Choroid plexus epithelial cell (primary cell): ENCODE measurements around the gene PCDH1.
A peak's percentile ranks its signal among the peaks of the same experiment; 100 is the strongest.

Source experiments
- DNase-seq: peaks from one replicate; pipeline ENCODE4 v3.0.0-alpha.2; 2010; ENCODE audit warnings: low read depth
- H3K4me3 ChIP-seq: 2 replicates; pipeline ENCODE4 v1.5.1; 2011; ENCODE audit warnings: low read depth, mild to moderate bottlenecking, control low read depth, low read length, moderate library complexity
- TF ChIP-seq, protein P1 (sequence below): conservative IDR thresholded peaks from 2 replicates; pipeline ENCODE4 v1.5.1; 2011; ENCODE audit warnings: low read depth, mild to moderate bottlenecking, control low read depth, inconsistent platforms, low read length, moderate library complexity

The PCDH1 gene

DNA sequence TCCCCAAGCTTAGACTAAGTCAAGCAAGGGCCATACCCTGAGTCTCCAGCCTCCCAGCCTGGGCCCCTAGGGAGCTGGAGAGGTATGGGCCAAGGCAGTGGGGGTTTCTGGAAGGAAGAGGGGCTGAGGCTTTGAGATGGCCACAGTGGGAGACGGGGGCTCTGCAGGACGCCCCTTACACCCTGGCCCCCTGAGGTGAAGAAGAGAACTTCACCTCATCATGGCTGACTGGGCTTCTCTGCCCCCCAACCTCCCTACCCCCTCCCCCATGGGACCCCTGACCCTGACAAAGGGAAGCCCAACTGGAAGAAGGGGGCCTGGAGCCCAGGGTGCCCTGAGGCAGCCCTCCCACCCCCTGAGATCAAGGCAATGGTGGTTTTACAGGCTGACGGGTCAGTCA lies 25.8 kb downstream of the PCDH1 start:
- no peak overlapping the region for H3K4me3 ChIP-seq
- TF ChIP-seq, protein P1, sequence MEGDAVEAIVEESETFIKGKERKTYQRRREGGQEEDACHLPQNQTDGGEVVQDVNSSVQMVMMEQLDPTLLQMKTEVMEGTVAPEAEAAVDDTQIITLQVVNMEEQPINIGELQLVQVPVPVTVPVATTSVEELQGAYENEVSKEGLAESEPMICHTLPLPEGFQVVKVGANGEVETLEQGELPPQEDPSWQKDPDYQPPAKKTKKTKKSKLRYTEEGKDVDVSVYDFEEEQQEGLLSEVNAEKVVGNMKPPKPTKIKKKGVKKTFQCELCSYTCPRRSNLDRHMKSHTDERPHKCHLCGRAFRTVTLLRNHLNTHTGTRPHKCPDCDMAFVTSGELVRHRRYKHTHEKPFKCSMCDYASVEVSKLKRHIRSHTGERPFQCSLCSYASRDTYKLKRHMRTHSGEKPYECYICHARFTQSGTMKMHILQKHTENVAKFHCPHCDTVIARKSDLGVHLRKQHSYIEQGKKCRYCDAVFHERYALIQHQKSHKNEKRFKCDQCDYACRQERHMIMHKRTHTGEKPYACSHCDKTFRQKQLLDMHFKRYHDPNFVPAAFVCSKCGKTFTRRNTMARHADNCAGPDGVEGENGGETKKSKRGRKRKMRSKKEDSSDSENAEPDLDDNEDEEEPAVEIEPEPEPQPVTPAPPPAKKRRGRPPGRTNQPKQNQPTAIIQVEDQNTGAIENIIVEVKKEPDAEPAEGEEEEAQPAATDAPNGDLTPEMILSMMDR, result no peak
- DNase-seq, result no peak

DNA sequence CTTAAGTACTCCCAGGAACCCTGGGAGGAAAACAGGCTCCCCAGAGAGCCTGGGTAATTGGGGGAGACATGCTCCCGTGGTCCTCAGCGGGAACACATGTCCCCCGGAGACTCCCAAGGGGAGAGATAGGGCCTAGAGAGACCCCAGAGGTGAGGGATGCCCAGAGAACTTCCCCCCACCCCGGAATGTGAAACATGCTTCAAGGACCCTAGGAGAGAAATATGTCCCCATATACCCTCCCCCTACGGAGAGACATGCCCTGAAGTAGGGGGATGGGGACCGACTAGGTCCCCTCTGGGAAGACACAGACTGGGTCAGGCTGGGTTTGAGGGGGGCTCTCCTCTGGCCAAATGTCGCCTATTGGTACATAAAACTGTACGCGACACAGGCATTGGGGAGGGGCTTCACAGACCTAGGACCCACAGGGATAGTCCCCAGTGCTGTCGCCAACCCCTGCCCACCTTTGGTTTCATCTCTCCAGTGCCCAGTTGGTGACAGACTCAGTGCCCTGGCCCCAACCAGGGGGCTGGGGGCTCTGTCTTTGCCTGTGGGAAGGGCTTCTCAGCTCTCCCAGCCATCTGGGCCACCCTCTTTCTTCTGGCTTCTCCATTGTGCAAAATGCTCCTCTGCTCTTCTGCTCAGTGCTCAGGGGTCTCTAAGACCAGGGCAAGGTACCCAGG lies 26.9 kb downstream of the PCDH1 start:
- TF ChIP-seq, protein P1, result no peak
- no peak for DNase-seq
- no peak overlapping the region for H3K4me3 ChIP-seq

DNA sequence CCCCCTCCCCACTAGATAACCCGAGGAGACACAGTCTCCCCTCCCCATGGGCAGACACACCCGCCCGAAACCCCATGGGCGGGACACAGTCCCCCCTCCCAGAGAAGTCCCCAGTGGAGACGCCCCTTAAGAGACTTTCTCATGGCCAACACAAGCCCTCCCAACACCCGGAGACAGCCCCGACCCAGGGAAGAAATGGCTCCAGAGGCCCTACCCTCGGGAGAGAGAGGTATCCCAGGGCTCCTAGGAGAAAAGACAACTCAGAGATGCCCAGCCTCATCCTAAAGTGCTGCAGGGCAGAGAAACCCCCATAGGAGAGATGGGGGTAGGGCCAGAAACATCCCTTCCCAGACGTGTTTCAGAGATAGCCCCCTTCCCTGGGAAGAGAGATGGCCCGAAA lies 27.4 kb downstream of the PCDH1 start:
- H3K4me3 ChIP-seq, result peak overlapping the region; percentile 77
- TF ChIP-seq, protein P1, result no peak
- DNase-seq, result no peak

DNA sequence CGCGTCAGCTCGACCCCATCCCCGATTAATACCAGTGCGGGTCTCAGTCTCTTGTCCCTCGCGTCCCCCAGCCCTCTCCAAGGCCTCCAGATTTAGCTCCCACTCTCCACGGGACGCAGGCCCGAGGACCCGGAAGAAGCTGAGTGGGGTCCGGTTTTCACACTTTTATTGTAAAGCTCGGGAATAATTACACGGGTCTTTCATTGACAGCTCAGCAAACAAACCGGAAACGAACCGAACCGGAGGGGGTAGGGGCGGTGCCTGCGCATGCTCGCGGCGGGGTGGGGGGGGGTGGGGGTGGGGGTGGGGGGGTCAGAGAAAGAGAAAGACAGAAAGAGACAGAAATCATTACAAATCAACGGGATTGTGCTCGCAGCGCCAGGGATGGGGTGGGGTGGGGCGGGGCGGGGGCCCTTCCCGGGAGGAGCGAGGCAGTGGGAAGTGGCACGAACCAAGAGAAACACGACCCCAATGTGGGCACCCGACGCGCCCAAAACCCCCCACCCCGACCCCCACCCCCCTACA lies 27.9 kb downstream of the PCDH1 start:
- peak overlapping the region; percentile 77 for H3K4me3 ChIP-seq
- TF ChIP-seq, protein P1, result no peak
- DNase-seq, result peak; percentile 61

DNA sequence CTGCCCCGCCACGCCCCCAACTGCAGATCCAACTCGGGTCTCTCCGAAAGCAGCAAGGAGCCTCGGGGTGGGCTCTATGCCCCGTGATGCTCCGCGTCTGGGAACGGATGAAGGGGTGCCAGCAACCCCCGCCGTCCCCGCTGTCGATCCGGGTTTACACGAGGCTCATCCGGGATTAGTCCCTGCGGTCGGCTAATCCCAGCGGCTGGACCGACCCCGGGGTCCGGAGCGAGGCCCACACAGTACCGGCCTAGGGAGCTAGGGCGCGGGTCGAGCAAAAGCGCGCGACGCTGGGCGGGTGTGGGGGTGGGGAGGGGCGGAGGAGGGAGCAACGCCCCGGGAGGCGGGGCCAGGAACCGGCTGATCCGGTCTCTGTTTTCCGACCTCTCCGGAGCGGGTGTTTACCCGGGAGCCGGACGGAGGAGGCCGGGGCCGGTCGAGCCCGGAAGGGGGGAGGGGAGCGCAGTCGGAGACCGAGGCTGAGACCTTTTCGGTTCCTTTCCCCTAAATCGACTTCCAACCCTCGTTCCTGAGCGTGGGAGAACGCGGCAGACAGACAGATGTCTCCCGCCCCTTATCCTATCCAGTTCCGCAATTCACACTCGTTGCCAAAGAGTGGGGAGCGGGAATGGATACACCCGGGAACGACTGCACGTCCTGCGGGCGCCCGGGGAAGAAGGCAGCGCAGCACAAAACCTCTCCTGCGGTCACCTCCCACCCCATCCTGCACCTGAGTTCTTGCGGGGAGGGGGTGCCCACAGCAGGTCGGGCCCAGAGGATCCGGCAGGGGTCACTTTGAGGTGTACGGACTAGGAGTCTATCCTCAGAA lies 28.6 kb downstream of the PCDH1 start:
- H3K4me3 ChIP-seq, result peak overlapping the region; percentile 77
- peak; percentile 76 for DNase-seq
- TF ChIP-seq, protein P1, result no peak

DNA sequence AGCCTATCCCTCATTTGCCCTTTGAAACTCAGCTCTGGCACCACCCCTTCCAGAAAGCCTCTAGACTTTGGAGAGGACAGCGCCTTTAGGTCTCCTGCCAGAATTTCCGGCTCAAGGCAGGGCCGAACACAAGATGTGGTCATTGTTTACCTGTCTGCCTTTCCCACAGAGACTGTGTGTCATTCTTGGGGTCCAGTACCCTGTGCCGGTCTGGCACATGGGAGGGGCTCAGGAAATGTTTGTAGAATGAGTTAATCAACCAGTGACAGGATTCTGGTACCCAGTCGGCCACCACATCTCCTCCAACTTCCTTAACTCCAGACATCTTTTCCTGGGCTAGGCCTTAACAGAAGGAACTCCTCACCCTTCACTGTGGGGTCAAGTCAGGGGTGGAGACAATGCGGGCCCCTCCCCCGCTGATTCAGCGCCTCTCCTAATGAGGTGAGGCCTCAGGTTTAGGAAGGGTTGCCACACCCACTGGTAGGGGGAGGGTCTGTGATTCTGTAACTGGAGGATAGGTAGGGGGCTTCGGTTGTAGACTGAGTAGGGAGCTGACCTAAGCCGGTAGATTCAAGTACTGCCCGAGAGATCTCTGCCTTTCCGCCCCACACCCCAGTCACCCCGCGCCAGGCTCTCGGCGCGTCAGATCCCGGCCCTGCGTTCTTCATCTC lies 29.3 kb downstream of the PCDH1 start:
- H3K4me3 ChIP-seq, result peak overlapping the region; percentile 77
- TF ChIP-seq, protein P1, result no peak
- DNase-seq, result peak; percentile 44
